Ovary (tissue), 3 donors: ENCODE measurements around the gene ATP7B.

Experiments
- CTCF ChIP-seq, 3 donors: fragments of 450-650 bp in 2 of 3; fragments of 200-600 bp in 1 of 3; IDR thresholded peaks; one replicate each; pipeline versions ENCODE4 v1.5.1 to v1.8.0; 2016 to 2022; ENCODE audit warnings: antibody characterized with exemption in 3 of 3, mild to moderate bottlenecking in 1 of 3
- EP300 ChIP-seq: sonication (generic); formaldehyde crosslinking; IDR thresholded peaks from one replicate; pipeline ENCODE4 v1.6.1; 2017; ENCODE audit warnings: antibody characterized with exemption
- POLR2A ChIP-seq: fragments of 450-650 bp; IDR thresholded peaks from one replicate; pipeline ENCODE4 v1.6.1; 2017; ENCODE audit warnings: antibody characterized with exemption, mild to moderate bottlenecking, moderate library complexity
- donor health status: DM: no; HTN: no; CAD: no.

DNA sequence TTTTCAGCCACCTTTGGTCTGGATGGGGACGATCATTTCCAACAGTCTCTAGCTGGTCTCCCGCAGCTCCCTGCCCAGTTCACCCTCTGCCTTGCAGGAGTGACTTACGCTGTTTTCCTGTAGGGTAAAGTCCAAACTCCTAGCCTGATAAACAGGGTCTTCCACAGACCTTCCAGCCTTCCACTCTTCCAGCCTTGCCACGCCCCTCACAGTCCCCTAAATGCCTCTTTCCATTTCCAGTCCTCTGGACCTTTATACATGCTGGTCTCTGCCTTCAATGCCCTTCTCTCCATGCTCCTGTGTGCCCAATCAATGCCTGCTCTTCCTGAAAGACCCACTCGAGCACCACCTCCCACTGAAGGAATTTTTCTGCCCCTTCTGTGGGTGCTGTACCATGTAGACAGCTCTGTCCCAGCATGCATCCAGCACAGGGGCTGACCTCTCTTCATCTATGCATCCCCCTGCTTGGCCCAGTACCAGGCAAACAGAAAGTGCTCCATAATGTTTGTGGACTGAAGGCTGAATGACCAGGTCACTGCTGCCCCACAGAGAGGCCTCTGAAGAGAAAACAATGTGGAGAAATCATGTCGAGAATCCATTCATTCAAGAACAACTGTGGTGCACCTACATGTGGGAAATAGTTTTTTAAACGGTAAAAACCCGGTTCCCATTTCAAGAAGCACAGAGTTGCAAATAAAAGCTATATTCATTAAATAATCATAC lies 4.6 kb downstream of the ATP7B start:
- TF ChIP-seq CTCF (IDR thresholded peaks at IDR 0.05), result no peak
- TF ChIP-seq POLR2A, result no peak
- TF ChIP-seq EP300, result no peak
